ENCODE data around the gene SETD1A.

The SETD1A gene

GRCh38 chr16:31020536-31020935 is 63.0 kb downstream of the SETD1A start:
- DNase-seq (ENCODE audit: low spot score) = no peak

- DNase-seq (ENCODE audit: low spot score) = no peak
Observed at GRCh38 chr16:31022544-31023251, 65.1 kb downstream of the SETD1A start.

- no peak for DNase-seq (ENCODE audit: low spot score)
Observed at GRCh38 chr16:31023252-31023602, 65.7 kb downstream of the SETD1A start.

GRCh38 chr16:31023627-31024226 is 66.2 kb downstream of the SETD1A start:
- DNase-seq (ENCODE audit: low spot score) = no peak

- no peak for DNase-seq (ENCODE audit: low spot score)
Observed at GRCh38 chr16:31025339-31025738, 67.8 kb downstream of the SETD1A start.

GRCh38 chr16:31029272-31029671 is 71.7 kb downstream of the SETD1A start:
- no peak for DNase-seq (ENCODE audit: low spot score)

GRCh38 chr16:31031276-31031675 is 73.7 kb downstream of the SETD1A start:
- no peak for DNase-seq (ENCODE audit: low spot score)

- DNase-seq (ENCODE audit: low spot score) = peak; percentile 99
Observed at GRCh38 chr16:31032736-31033708, 75.5 kb downstream of the SETD1A start, which contains the start of gene STX4. Gene STX4, plus strand, starts transcription at chr16:31033558. Its CDS starts 248 bp downstream, at chr16:31033806.

GRCh38 chr16:31033709-31034492 is 76.3 kb downstream of the SETD1A start:
- DNase-seq (ENCODE audit: low spot score) = peak; percentile 87
